ENCODE measurements around the gene LRRC27. TPM values are rescaled to one million over a fixed set of nuclear protein-coding genes. Genes with fewer than 3 reads are reported as not detected.

LRRC27 gene
- total RNA-seq, 1 experiment from 2014 or later, result 5.6 TPM

DNA sequence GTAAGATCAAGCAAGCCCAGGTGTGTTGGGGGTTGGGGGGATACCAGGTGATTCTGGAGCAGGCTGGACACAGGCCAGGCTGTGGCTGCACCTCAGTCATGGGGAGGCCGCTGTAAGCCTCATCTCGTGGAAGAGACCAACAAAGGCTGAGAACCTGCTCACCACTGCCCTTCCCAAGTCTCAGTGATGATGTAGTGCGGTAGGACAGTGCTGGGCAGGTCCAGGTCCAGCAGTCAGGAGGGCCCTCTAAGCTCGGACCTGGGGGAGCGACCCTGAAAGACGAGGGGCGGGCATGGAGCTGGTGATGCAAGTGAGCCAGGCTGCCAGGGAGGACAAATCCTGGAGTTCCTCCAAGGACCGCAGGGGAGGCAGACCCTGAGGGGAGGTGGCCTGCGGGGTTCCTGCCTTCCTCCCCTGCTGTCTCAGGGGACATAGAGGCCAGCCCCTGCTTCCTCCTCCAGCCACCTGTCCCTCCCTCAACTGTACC, 61.7 kb downstream of the LRRC27 start:
- ATAC-seq, result no peak

DNA sequence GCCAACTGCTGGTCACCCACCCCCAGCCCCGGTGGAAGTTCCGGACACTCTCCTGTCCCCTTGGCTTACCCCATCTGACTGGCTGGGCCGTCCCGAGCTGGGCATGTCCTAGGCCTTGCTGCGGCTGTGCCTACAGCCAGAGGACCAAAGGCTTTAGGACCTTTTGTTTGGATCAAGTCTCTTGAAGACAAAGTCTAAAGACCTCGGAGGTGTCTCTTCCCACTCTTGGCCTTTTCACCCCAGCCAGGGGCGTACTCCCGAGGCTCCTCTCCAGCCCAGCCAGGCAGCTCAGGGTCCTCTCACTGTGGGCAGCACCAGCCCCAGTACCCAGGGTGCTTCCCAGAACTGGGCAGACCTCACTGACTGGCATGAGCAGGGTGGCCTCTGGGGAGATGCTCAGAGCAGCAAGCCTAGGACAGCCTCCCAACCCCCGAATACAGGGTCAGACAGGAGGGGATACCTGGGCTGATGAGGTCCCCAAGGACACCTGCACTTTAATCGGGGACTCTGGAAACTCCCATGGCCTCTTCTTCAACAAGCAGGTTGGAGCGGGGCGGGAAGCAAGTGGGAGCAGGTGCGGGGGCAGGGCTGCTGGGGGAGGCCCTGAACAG, 62.3 kb downstream of the LRRC27 start:
- H3K79me2 ChIP-seq (ENCODE audit: low read length), result peaks cover 19% of the 10 kb centered on the region
- no peaks in the 10 kb centered on the region for H4K20me1 ChIP-seq (ENCODE audit: low read length)
- H3K4me1 ChIP-seq (ENCODE audit: insufficient read depth, low read length), result peaks cover 21% of the 10 kb centered on the region
- ChIA-PET CTCF (no interaction called here), POLR2A (ENCODE audit: unreplicated experiment) (no interaction called here)
- no peaks in the 10 kb centered on the region for H3K9me2 ChIP-seq (replicated peaks; ENCODE audit: low read length)
- H3K4me2 ChIP-seq (ENCODE audit: low read length), result no peak overlapping the region
- no peak overlapping the region for H3K4me3 ChIP-seq (ENCODE audit: low read length)
- H3K27me3 ChIP-seq (ENCODE audit: low read length), result no peaks in the 10 kb centered on the region
- no TSS peak for BruUV-seq (replicated peaks)
- no peak overlapping the region for H2AFZ ChIP-seq (ENCODE audit: low read length)
- ATAC-seq (no peak), DNase-seq (no peak)
- H3K27ac ChIP-seq (ENCODE audit: low read length), result no peak overlapping the region
- H3K36me3 ChIP-seq (ENCODE audit: low read depth, low read length), result no peaks in the 10 kb centered on the region
- H3K9ac ChIP-seq (ENCODE audit: low read length), result no peak overlapping the region
- intact Hi-C loops (cut with micrococcal nuclease), result no loop called here
- H3K9me3 ChIP-seq (ENCODE audit: low read length), result no peaks in the 10 kb centered on the region
- H3F3A ChIP-seq (ENCODE audit: low read length, unreplicated experiment), result no peaks in the 10 kb centered on the region
- TF ChIP-seq EZH2 (IDR thresholded peaks at IDR 0.05; ENCODE audit: low read length, unreplicated experiment) (no peak), EZH2phosphoT487 (IDR thresholded peaks at IDR 0.05; ENCODE audit: borderline replicate concordance, low read length) (no peak)
- TF ChIP-seq, protein P1, sequence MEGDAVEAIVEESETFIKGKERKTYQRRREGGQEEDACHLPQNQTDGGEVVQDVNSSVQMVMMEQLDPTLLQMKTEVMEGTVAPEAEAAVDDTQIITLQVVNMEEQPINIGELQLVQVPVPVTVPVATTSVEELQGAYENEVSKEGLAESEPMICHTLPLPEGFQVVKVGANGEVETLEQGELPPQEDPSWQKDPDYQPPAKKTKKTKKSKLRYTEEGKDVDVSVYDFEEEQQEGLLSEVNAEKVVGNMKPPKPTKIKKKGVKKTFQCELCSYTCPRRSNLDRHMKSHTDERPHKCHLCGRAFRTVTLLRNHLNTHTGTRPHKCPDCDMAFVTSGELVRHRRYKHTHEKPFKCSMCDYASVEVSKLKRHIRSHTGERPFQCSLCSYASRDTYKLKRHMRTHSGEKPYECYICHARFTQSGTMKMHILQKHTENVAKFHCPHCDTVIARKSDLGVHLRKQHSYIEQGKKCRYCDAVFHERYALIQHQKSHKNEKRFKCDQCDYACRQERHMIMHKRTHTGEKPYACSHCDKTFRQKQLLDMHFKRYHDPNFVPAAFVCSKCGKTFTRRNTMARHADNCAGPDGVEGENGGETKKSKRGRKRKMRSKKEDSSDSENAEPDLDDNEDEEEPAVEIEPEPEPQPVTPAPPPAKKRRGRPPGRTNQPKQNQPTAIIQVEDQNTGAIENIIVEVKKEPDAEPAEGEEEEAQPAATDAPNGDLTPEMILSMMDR (conservative IDR thresholded peaks at IDR 0.05; ENCODE audit: low read depth, low read length), result no peak

More for the DNA sequence above, 61.7 kb downstream of the LRRC27 start:
- H3K79me2 ChIP-seq (ENCODE audit: low read length), result peaks cover 13% of the 10 kb centered on the region
- no peaks in the 10 kb centered on the region for H3F3A ChIP-seq (ENCODE audit: low read length, unreplicated experiment)
- H3K4me2 ChIP-seq (ENCODE audit: low read length), result no peak overlapping the region
- peaks cover 16% of the 10 kb centered on the region for H3K4me1 ChIP-seq (ENCODE audit: insufficient read depth, low read length)
- ChIA-PET POLR2A (ENCODE audit: unreplicated experiment) (no interaction called here), CTCF (no interaction called here)
- TF ChIP-seq, protein P1 (conservative IDR thresholded peaks at IDR 0.05; ENCODE audit: low read depth, low read length), result no peak
- TF ChIP-seq EZH2 (IDR thresholded peaks at IDR 0.05; ENCODE audit: low read length, unreplicated experiment), result no peak
- TF ChIP-seq EZH2phosphoT487 (IDR thresholded peaks at IDR 0.05; ENCODE audit: borderline replicate concordance, low read length), result no peak
- no peaks in the 10 kb centered on the region for H3K9me2 ChIP-seq (replicated peaks; ENCODE audit: low read length)
- H3K27ac ChIP-seq (ENCODE audit: low read length), result no peak overlapping the region
- H3K27me3 ChIP-seq (ENCODE audit: low read length), result no peaks in the 10 kb centered on the region
- no peaks in the 10 kb centered on the region for H4K20me1 ChIP-seq (ENCODE audit: low read length)
- no peak for DNase-seq
- H3K36me3 ChIP-seq (ENCODE audit: low read depth, low read length), result no peaks in the 10 kb centered on the region
- H2AFZ ChIP-seq (ENCODE audit: low read length), result no peak overlapping the region
- no peaks in the 10 kb centered on the region for H3K9me3 ChIP-seq (ENCODE audit: low read length)
- no TSS peak for BruUV-seq (replicated peaks)
- intact Hi-C loops (cut with micrococcal nuclease), result no loop called here
- no peak overlapping the region for H3K4me3 ChIP-seq (ENCODE audit: low read length)
- no peak overlapping the region for H3K9ac ChIP-seq (ENCODE audit: low read length)

DNA sequence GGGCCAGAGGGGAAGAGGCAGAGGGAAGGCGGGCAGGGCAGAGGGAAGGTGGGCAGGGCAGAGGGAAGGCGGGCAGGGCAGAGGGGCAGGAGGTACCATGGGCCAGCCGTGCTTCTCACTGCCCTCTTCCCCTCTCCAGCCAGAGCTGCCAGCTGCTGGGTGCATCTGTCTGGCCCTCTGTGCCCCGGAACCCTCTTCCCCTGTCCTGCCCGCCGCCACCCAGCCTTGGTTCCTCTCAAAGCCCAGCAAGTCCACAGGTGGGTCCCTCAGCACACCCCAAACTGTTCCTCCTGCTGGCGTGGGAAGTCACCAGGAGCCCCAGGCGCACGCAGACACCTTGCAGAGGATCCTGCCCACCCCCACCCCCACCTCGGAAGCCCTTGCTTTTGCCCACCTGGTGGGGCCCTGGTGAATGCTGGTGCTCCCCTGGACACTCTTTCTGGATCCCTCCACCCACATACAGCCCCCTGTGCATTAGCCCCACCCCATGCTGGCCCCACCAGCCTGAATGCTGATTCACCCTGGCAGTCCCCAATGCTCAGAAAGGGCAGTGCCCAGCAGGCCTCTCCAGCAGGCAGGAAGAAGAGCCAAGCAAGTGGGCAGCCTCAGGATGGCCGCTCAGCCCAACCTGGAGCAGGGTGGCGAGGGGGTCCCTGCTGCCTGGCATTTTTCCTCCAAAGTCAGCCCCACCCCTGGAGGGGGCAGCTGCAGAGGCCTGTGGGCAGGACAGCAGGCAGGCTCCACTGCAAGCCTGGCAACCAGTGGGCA, 63.1 kb downstream of the LRRC27 start:
- no peak overlapping the region for H3K27ac ChIP-seq (ENCODE audit: low read length)
- peak overlapping the region; percentile 77; the same call in 1 of the 2 replicates for H3K4me2 ChIP-seq (ENCODE audit: low read length)
- ChIA-PET POLR2A (ENCODE audit: unreplicated experiment) (no interaction called here), CTCF (no interaction called here)
- H3K4me3 ChIP-seq (ENCODE audit: low read length), result no peak overlapping the region
- H3K9me2 ChIP-seq (replicated peaks; ENCODE audit: low read length), result no peaks in the 10 kb centered on the region
- no peaks in the 10 kb centered on the region for H3F3A ChIP-seq (ENCODE audit: low read length, unreplicated experiment)
- ATAC-seq (no peak), DNase-seq (no peak)
- H3K9me3 ChIP-seq (ENCODE audit: low read length), result no peaks in the 10 kb centered on the region
- peaks cover 27% of the 10 kb centered on the region for H3K79me2 ChIP-seq (ENCODE audit: low read length)
- intact Hi-C loops (cut with micrococcal nuclease), result no loop called here
- H4K20me1 ChIP-seq (ENCODE audit: low read length), result no peaks in the 10 kb centered on the region
- TSS peak; percentile 35 for BruUV-seq (replicated peaks)
- H3K27me3 ChIP-seq (ENCODE audit: low read length), result no peaks in the 10 kb centered on the region
- no peak overlapping the region for H2AFZ ChIP-seq (ENCODE audit: low read length)
- H3K36me3 ChIP-seq (ENCODE audit: low read depth, low read length), result no peaks in the 10 kb centered on the region
- no peak for TF ChIP-seq EZH2 (IDR thresholded peaks at IDR 0.05; ENCODE audit: low read length, unreplicated experiment)
- TF ChIP-seq, protein P1 (conservative IDR thresholded peaks at IDR 0.05; ENCODE audit: low read depth, low read length), result no peak
- TF ChIP-seq EZH2phosphoT487 (IDR thresholded peaks at IDR 0.05; ENCODE audit: borderline replicate concordance, low read length), result no peak
- no peak overlapping the region for H3K9ac ChIP-seq (ENCODE audit: low read length)
- peaks cover 21% of the 10 kb centered on the region for H3K4me1 ChIP-seq (ENCODE audit: insufficient read depth, low read length)
